H9 (cell line): ENCODE data around the gene RITA1. TPM values are rescaled to one million over a fixed set of nuclear protein-coding genes. Genes with fewer than 3 reads are reported as not detected.

Source experiments
- DNase-seq: peaks from one replicate; pipeline ENCODE4 v3.0.0-alpha.2; 2017
- H2AFZ ChIP-seq: one replicate; pipeline ENCODE4 v1.6.1; 2013; ENCODE audit warnings: mild to moderate bottlenecking, low read length, control low read depth, moderate library complexity
- H2AK5ac ChIP-seq: 2 replicates; pipeline ENCODE4 v1.6.1; 2013; ENCODE audit warnings: low read length, control low read depth, mixed read lengths; ENCODE audit not compliant: insufficient read length
- H2BK120ac ChIP-seq: one replicate; pipeline ENCODE4 v1.6.1; 2013; ENCODE audit warnings: low read depth, mild to moderate bottlenecking, low read length, control low read depth, inconsistent platforms; ENCODE audit not compliant: poor library complexity, severe bottlenecking
- H2BK12ac ChIP-seq: 2 replicates; pipeline ENCODE4 v1.6.1; 2013; ENCODE audit warnings: low read length, control low read depth, mixed read lengths, low read depth; ENCODE audit not compliant: insufficient read length
- H2BK15ac ChIP-seq: 2 replicates; pipeline ENCODE4 v1.6.1; 2013; ENCODE audit warnings: low read depth, low read length, control low read depth
- H2BK20ac ChIP-seq: one replicate; pipeline ENCODE4 v1.6.1; 2013; ENCODE audit warnings: low read depth, mild to moderate bottlenecking, low read length, control low read depth, inconsistent platforms; ENCODE audit not compliant: poor library complexity, severe bottlenecking
- H2BK5ac ChIP-seq: 2 replicates; pipeline ENCODE4 v1.6.1; 2013; ENCODE audit warnings: low read length, control low read depth, mixed read lengths; ENCODE audit not compliant: insufficient read length
- H3K14ac ChIP-seq: 2 replicates; pipeline ENCODE4 v1.6.1; 2013; ENCODE audit warnings: low read length, control low read depth; ENCODE audit not compliant: insufficient read depth
- H3K18ac ChIP-seq: 2 replicates; pipeline ENCODE4 v1.6.1; 2013; ENCODE audit warnings: low read depth, mild to moderate bottlenecking, mixed read lengths, low read length, control low read depth; ENCODE audit not compliant: insufficient read length
- H3K23ac ChIP-seq: 2 replicates; pipeline ENCODE4 v1.6.1; 2013; ENCODE audit warnings: low read length, control low read depth, mixed read lengths, low read depth; ENCODE audit not compliant: insufficient read length
- H3K23me2 ChIP-seq: 2 replicates; pipeline ENCODE4 v1.6.1; 2013; ENCODE audit warnings: low read depth, mild to moderate bottlenecking, mixed read lengths, low read length, control low read depth; ENCODE audit not compliant: insufficient read length, poor library complexity, severe bottlenecking
- H3K27ac ChIP-seq: 2 replicates; pipeline ENCODE4 v1.5.1; 2013; ENCODE audit warnings: low read length, control low read depth, mixed read lengths, low read depth; ENCODE audit not compliant: insufficient read length
- H3K27me3 ChIP-seq: 2 replicates; pipeline ENCODE4 v1.6.1; 2013; ENCODE audit warnings: low read length, control low read depth, inconsistent platforms; ENCODE audit not compliant: insufficient read depth
- H3K4ac ChIP-seq: 2 replicates; pipeline ENCODE4 v1.6.1; 2013; ENCODE audit warnings: low read depth, mild to moderate bottlenecking, control low read depth, inconsistent platforms, low read length, moderate library complexity
- H3K4me1 ChIP-seq: 2 replicates; pipeline ENCODE4 v1.6.1; 2013; ENCODE audit warnings: low read length, control low read depth, inconsistent platforms; ENCODE audit not compliant: insufficient read depth
- H3K4me2 ChIP-seq: 2 replicates; pipeline ENCODE4 v1.6.1; 2013; ENCODE audit warnings: low read length, control low read depth, mixed read lengths; ENCODE audit not compliant: insufficient read length, insufficient read depth
- H3K56ac ChIP-seq: 2 replicates; pipeline ENCODE4 v1.6.1; 2013; ENCODE audit warnings: low read depth, mild to moderate bottlenecking, mixed read lengths, low read length, control low read depth; ENCODE audit not compliant: insufficient read length
- H3K79me1 ChIP-seq: 2 replicates; pipeline ENCODE4 v1.6.1; 2013; ENCODE audit warnings: low read depth, mild to moderate bottlenecking, moderate library complexity, low read length, control low read depth, inconsistent platforms; ENCODE audit not compliant: insufficient read depth, poor library complexity, severe bottlenecking
- H3K79me2 ChIP-seq: 2 replicates; pipeline ENCODE4 v1.6.1; 2013; ENCODE audit warnings: low read length, control low read depth, inconsistent platforms; ENCODE audit not compliant: insufficient read depth
- H3K9ac ChIP-seq: 2 replicates; pipeline ENCODE4 v1.6.1; 2013; ENCODE audit warnings: low read length, control low read depth, mixed read lengths; ENCODE audit not compliant: insufficient read length; ENCODE audit errors: extremely low read depth
- H3K9me3 ChIP-seq: one replicate; pipeline ENCODE4 v1.6.1; 2013; ENCODE audit warnings: low read depth, low read length, inconsistent platforms; ENCODE audit not compliant: control insufficient read depth
- H3T11ph ChIP-seq: one replicate; pipeline ENCODE4 v1.6.1; 2013; ENCODE audit warnings: mild to moderate bottlenecking, low read length, control low read depth, inconsistent platforms
- H4K20me1 ChIP-seq: one replicate; pipeline ENCODE4 v1.6.1; 2013; ENCODE audit not compliant: control insufficient read depth, insufficient read length, insufficient read depth
- H4K5ac ChIP-seq: 2 replicates; pipeline ENCODE4 v1.6.1; 2013; ENCODE audit warnings: low read depth, mild to moderate bottlenecking, mixed read lengths, low read length, control low read depth; ENCODE audit not compliant: insufficient read length
- H4K8ac ChIP-seq: replicated peaks from 2 replicates; pipeline ENCODE4 v1.6.1; 2013; ENCODE audit warnings: low read length, control low read depth, mixed read lengths, low read depth; ENCODE audit not compliant: insufficient read length
- H4K91ac ChIP-seq: 2 replicates; pipeline ENCODE4 v1.6.1; 2013; ENCODE audit warnings: low read depth, mild to moderate bottlenecking, moderate library complexity, mixed read lengths, low read length, control low read depth; ENCODE audit not compliant: insufficient read length
- H3K27ac Mint-ChIP-seq, 3 experiments: 2 replicates in 2 of 3; 3 replicates in 1 of 3; pipeline ENCODE4 v1.8.0; 2020 to 2021; ENCODE audit warnings: mixed read lengths in 3 of 3, mild to moderate bottlenecking in 1 of 3, moderate library complexity in 1 of 3
- H3K27me3 Mint-ChIP-seq: 2 replicates; pipeline ENCODE4 v1.8.0; 2021; ENCODE audit warnings: low read depth, mild to moderate bottlenecking, moderate library complexity, mixed read lengths
- H3K36me3 Mint-ChIP-seq, 3 experiments: 2 replicates in 2 of 3; 3 replicates in 1 of 3; pipeline ENCODE4 v1.8.0; 2020 to 2021; ENCODE audit warnings: low read depth in 3 of 3, mixed read lengths in 3 of 3; ENCODE audit not compliant: insufficient read depth in 1 of 3
- H3K4me1 Mint-ChIP-seq, 2 experiments: 2 replicates each; pipeline ENCODE4 v1.8.0; 2020; ENCODE audit warnings: mixed read lengths in 2 of 2
- H3K4me3 Mint-ChIP-seq, 2 experiments: 2 replicates in 1 of 2; 3 replicates in 1 of 2; pipeline ENCODE4 v1.8.0; 2020 to 2021; ENCODE audit warnings: mild to moderate bottlenecking in 2 of 2, mixed read lengths in 2 of 2, moderate library complexity in 1 of 2
- H3K9me3 Mint-ChIP-seq, 2 experiments: 2 replicates in 1 of 2; 3 replicates in 1 of 2; pipeline ENCODE4 v1.8.0; 2020; ENCODE audit warnings: mild to moderate bottlenecking in 2 of 2, mixed read lengths in 2 of 2, moderate library complexity in 1 of 2
- WGBS: extraction: QIAGEN DNeasy Blood & Tissue Kit; methylation state at CpG from one replicate; pipeline ENCODE4 v1.1.7; 2013; ENCODE audit warnings: missing lambda C conversion rate, low lambda C conversion rate, mixed read lengths; ENCODE audit not compliant: insufficient read length; ENCODE audit errors: extremely low coverage; 5-methylcytosine and 5-hydroxymethylcytosine counted together
- total RNA-seq: library from RNA; stranded (reverse); gene quantifications from 2 replicates; pipeline ENCODE4 v1.2.1, GENCODE V29; 2021
- TF ChIP-seq, protein P1 (sequence below): fragments of 200-600 bp; sonication (generic); conservative IDR thresholded peaks from 3 replicates; pipeline ENCODE4 v1.8.0; 2021; ENCODE audit warnings: antibody characterized with exemption, mild to moderate bottlenecking

The RITA1 gene
- total RNA-seq, 1 experiment from 2014 or later = 26.1 TPM

DNA sequence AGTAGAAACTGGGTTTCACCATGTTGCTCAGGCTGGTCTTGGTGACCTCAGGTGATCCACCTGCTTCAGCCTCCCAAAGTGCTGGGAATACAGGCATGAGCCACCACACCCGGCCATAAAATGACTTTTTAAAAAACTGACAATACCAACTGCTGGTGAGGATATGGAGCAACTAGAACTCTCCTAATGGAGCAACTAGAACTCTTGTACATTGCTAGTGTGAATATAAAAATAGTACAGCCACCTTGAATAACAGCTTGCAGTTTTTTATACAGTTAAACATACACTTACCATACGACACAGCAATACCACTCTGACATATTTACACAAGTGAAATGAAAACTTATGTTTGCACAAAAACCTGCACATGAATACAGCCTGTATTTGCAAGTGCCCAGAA, 38.5 kb upstream of the RITA1 start:
- peaks cover 1% of the 10 kb centered on the region; the same call in 1 of the 2 replicates for H3K27me3 ChIP-seq
- H3K23ac ChIP-seq = no peak overlapping the region
- no peak overlapping the region for H2BK5ac ChIP-seq
- no peak overlapping the region for H2AFZ ChIP-seq
- H3K27ac ChIP-seq = no peak overlapping the region
- no peak overlapping the region for H3K56ac ChIP-seq
- H3K79me1 ChIP-seq = no peaks in the 10 kb centered on the region
- no peak overlapping the region for H3T11ph ChIP-seq
- Mint-ChIP-seq H3K27ac (no peak overlapping the region), H3K4me1 (peaks cover 15 to 31% of the 10 kb centered on the region in 2 experiments), H3K27me3 (peaks cover 27% of the 10 kb centered on the region), H3K36me3 (no peaks in the 10 kb centered on the region; a peak in 3 of 7 replicates), H3K4me3 (no peak overlapping the region), H3K9me3 (peaks cover 6% of the 10 kb centered on the region in 2 experiments; a peak in 4 of 5 replicates)
- H3K4me2 ChIP-seq = no peak overlapping the region
- H3K18ac ChIP-seq = no peak overlapping the region
- H3K79me2 ChIP-seq = no peaks in the 10 kb centered on the region
- no peak for DNase-seq
- H3K14ac ChIP-seq = no peak overlapping the region
- H4K20me1 ChIP-seq = no peaks in the 10 kb centered on the region
- H3K4me1 ChIP-seq = peaks cover 2% of the 10 kb centered on the region; the same call in 1 of the 2 replicates
- no peak overlapping the region for H2AK5ac ChIP-seq
- H2BK15ac ChIP-seq = no peak overlapping the region
- no CpG with 5 or more reads among the region's 2 CpGs for WGBS
- no peak overlapping the region for H4K5ac ChIP-seq
- no peak overlapping the region for H4K91ac ChIP-seq
- peaks cover 4% of the 10 kb centered on the region for H3K23me2 ChIP-seq
- H3K4ac ChIP-seq = no peak overlapping the region
- no peak overlapping the region for H3K9ac ChIP-seq
- no peak overlapping the region for H2BK12ac ChIP-seq
- H4K8ac ChIP-seq = no peak overlapping the region
- TF ChIP-seq, protein P1, sequence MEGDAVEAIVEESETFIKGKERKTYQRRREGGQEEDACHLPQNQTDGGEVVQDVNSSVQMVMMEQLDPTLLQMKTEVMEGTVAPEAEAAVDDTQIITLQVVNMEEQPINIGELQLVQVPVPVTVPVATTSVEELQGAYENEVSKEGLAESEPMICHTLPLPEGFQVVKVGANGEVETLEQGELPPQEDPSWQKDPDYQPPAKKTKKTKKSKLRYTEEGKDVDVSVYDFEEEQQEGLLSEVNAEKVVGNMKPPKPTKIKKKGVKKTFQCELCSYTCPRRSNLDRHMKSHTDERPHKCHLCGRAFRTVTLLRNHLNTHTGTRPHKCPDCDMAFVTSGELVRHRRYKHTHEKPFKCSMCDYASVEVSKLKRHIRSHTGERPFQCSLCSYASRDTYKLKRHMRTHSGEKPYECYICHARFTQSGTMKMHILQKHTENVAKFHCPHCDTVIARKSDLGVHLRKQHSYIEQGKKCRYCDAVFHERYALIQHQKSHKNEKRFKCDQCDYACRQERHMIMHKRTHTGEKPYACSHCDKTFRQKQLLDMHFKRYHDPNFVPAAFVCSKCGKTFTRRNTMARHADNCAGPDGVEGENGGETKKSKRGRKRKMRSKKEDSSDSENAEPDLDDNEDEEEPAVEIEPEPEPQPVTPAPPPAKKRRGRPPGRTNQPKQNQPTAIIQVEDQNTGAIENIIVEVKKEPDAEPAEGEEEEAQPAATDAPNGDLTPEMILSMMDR = no peak
- H2BK120ac ChIP-seq = no peak overlapping the region
- no peaks in the 10 kb centered on the region for H3K9me3 ChIP-seq
- no peak overlapping the region for H2BK20ac ChIP-seq
